ENCODE measurements around the gene LAPTM5. TPM values are rescaled to one million over a fixed set of nuclear protein-coding genes. Genes with fewer than 3 reads are reported as not detected.
"Not testable (repeated sequence)": the region's sequence is repeated elsewhere in the genome, so short reads cannot be mapped to it uniquely, and the experiment has no call there.

LAPTM5 gene
- total RNA-seq, 1 donor from 2014 or later, result 7.6 TPM

GRCh38 chr1:30693822-30694221 lies 63.8 kb downstream of the LAPTM5 start:
- no peak for DNase-seq

- no peak for DNase-seq
Observed at GRCh38 chr1:30693366-30693765, 64.2 kb downstream of the LAPTM5 start.

DNA sequence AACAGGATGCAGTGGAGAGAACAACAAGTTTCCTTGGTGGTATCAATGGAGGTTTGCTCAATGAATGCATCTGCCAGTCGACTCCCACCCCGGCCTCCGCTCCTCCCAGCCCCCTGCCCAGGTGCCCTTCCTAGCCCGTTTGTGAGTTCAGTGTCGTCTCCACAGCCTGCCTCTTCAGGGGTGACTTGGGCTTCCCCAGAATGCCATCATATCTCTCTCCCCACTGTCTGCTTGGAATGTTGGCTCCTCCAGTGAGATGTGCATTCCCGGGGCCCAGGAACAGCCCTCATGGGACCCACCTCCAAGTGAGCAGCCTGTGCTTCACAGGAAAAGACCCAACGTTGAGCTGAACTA lies 64.6 kb downstream of the LAPTM5 start:
- no peak for DNase-seq

- DNase-seq, result no peak
Observed at GRCh38 chr1:30692201-30692947, 65.2 kb downstream of the LAPTM5 start.

DNA sequence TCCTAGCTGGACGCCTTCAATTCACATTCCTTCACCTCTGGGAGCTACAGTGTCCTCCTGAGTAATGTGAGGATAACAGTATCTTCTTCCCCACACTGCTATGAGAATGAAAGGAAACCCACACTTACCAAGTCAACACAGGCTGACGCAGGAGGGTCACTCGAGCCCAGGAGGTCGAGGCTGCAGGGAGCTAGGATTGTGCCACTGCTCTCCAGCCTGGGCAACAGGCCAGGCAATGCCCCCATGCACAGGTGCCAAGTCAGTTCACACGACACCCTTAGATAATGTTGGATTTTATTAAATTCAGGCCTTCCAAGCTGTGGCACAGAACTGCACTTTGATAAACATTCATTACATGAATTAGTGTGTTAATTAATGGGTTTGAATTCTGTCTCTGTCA lies 66.1 kb downstream of the LAPTM5 start:
- no peak for DNase-seq

DNA sequence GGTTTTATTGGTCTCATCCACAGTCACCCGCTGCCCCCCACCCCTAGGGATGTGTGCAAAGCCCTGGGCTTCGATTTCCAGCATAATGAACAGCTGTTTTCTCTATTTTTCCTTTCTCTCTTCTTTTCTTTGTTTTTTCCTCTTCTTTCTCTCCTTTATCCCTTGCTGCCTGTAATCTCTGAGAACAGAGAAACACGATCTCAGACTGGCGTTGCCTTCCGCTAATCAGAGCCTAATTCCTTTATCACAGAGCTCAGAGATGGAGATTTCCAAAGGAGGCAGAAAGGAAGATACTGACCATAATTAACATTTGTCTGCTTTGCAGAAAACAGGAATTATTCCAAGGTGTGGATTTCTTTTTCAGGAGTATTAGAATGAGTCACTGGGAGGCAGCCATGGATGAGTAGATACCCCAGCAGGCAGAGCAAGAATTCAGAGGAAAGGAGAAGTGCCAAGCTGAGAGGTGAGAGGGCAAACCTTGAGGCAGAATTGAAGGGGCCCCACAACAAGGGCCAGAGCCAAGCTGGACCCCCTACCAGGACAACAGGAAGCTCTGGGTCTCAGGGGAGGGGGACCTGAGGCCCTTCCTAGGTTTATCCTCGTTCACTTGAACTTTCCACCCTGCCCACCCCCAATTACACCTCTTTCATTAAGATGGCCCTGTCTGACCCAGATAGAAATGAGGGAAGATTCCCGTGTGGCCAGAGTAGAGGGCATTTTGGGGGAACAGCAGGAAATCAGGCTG lies 67.5 kb downstream of the LAPTM5 start:
- no peak for DNase-seq

GRCh38 chr1:30688920-30689794 lies 68.4 kb downstream of the LAPTM5 start:
- DNase-seq, result no peak

DNA sequence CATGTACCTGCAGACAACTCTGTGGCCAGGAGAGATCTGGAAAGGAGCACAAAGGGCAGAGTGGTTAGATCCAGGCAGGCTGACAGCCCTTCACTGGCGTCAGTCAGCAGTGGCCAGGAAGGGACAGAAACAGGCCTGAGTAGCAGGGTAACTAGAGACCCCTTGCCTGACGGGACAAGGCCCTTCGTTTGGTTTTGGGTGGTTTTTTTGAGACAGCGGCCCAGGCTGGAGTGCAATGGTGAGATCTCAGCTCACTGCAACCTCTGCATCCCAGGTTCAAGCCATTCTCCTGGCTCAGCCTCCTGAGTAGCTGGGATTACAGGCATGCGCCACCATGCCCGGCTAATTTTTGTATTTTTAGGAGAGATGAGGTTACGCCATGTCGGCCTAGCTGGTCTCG lies 69.1 kb downstream of the LAPTM5 start:
- DNase-seq, result not testable (repeated sequence)

GRCh38 chr1:30687886-30688285 lies 69.7 kb downstream of the LAPTM5 start:
- no peak for DNase-seq

GRCh38 chr1:30686236-30686935 lies 71.2 kb downstream of the LAPTM5 start:
- no peak for DNase-seq

GRCh38 chr1:30685796-30686165 lies 71.8 kb downstream of the LAPTM5 start:
- DNase-seq, result no peak

DNA sequence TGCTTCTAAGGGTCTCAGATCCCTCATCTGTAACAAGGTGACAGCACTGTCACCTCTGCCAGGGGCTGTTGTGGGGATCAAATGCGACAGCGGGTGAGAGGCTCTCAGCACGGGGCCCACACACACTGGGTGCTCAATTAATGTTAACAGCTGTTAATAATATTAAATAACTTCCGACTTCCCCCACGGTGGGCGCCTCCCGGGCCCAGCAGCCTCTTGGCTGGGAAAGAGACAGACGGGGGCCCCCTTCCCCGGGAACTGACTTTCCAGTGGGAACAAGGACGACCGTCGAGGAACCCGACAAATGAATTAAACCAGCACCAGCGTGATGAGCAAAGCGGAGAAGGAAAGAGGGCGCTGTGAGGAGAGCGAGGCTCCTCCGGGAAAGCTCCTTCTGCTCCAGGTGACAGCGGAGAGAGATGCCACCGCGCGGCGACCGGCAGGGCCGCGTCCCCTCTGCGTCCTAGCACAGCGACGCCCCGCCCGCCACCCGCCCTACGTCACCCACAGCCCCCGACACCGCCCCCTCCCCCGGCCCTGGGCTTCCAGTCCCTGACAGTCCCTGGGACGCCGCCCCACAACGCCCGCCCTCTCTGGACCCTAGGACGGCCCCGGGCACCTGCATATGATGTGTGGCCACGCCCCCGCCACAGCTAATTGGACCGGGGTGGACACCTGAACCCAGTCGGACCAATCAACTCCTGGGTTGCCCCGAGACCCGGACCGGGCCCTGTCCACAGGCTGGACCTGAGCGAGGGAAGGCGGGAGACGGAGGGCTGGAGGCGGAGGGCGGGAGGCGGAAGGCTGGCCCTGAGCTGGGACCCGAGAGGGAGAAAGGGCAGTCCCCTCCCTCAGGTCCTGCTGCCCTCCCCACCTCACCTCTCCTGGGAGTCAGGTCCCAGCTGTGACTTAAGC lies 72.4 kb downstream of the LAPTM5 start:
- DNase-seq, result no peak

DNA sequence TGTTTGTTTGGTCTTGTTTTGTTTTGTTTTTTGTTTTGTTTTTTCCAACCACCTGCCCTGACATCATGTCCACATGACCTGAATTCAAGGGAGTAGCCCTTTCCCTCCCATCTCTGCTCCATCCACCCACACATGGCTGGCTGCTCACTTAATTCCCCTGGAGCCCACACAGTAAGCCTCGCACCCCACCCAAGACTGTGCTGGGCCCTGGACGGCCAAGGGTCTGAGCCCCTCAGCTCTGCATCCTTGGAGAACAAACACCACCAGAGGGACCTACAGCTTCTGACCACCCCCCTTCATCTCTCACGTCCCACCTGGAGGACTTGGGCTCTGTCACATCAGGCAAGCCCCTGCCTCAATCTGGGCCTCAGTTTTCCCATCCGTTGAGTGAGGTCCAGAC lies 73.3 kb downstream of the LAPTM5 start:
- no peak for DNase-seq

DNA sequence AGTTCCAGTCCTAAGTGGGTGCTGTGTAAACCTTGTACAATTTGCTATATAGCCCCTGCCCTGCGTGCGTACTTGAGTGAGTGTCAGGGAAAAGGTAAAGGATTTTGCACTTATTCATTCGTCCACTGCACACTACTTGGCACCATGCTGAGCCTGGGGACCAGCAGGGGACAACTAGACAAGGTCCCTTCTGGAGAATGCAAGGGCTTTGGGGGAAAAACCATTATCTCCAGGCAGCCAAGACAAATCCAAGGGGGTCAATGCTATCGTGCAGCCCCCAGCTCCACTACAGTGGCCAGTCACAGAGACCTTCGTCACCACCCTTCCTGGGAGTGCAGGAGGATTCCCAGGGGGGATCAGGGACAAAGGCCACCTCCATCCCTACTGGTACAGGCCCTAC lies 73.9 kb downstream of the LAPTM5 start:
- DNase-seq, result no peak

Small RNA genes within 50 kb of the gene (small RNA-seq; reads per million reads assigned to genes)
- gene MIR4420 (ENCODE audit: low replicate concordance), result not detected

Other genes with a start within 250 kb of the LAPTM5 start
- gene MATN1, start 34.2 kb downstream of the LAPTM5 start, total RNA-seq, result not detected
- 26.0 TPM for gene SDC3, start 151.0 kb upstream of the LAPTM5 start, total RNA-seq

Measured in tongue (tissue), 3 donors.